Keratinocyte (primary cell): ENCODE measurements around the gene CNNM3.

Experiments used
- EZH2 ChIP-seq: IDR thresholded peaks from one replicate; pipeline ENCODE4 v1.6.1; 2012; ENCODE audit warnings: inconsistent platforms, mild to moderate bottlenecking, low read length, moderate library complexity
- TF ChIP-seq, protein P1 (sequence below), 3 experiments: IDR thresholded peaks in 1 of 3; conservative IDR thresholded peaks in 1 of 3; optimal IDR thresholded peaks in 1 of 3; 2 replicates in 2 of 3; 3 replicates in 1 of 3; pipeline versions ENCODE3 to v1.5.1; 2011; ENCODE audit warnings: low read length in 3 of 3, mild to moderate bottlenecking in 3 of 3, moderate library complexity in 2 of 3, control low read depth in 1 of 3, inconsistent platforms in 1 of 3; ENCODE audit not compliant: insufficient read depth in 2 of 3; ENCODE audit errors: extremely low read depth in 1 of 3

GRCh38 chr2:96866586-96866985 lies 50.5 kb downstream of the CNNM3 start:
- no peak for TF ChIP-seq EZH2
- TF ChIP-seq, protein P1, sequence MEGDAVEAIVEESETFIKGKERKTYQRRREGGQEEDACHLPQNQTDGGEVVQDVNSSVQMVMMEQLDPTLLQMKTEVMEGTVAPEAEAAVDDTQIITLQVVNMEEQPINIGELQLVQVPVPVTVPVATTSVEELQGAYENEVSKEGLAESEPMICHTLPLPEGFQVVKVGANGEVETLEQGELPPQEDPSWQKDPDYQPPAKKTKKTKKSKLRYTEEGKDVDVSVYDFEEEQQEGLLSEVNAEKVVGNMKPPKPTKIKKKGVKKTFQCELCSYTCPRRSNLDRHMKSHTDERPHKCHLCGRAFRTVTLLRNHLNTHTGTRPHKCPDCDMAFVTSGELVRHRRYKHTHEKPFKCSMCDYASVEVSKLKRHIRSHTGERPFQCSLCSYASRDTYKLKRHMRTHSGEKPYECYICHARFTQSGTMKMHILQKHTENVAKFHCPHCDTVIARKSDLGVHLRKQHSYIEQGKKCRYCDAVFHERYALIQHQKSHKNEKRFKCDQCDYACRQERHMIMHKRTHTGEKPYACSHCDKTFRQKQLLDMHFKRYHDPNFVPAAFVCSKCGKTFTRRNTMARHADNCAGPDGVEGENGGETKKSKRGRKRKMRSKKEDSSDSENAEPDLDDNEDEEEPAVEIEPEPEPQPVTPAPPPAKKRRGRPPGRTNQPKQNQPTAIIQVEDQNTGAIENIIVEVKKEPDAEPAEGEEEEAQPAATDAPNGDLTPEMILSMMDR (optimal IDR thresholded peaks at IDR 0.05 in 1 of 3, IDR thresholded peaks at IDR 0.05 in 1 of 3, conservative IDR thresholded peaks at IDR 0.05 in 1 of 3; ENCODE audit: extremely low read depth in 1 of 3, insufficient read depth in 2 of 3, low read length in 3 of 3), result no peak
